Fibroblast of lung (primary cell): ENCODE results near the gene PCMT1.

Experiments used
- CTCF ChIP-seq, 2 donors: IDR thresholded peaks in 1 of 2; conservative IDR thresholded peaks in 1 of 2; 1 replicate in 1 of 2; 2 replicates in 1 of 2; pipeline ENCODE4 v1.5.1; 2011 to 2012; ENCODE audit warnings: low read length in 2 of 2, control low read depth in 1 of 2, inconsistent platforms in 1 of 2, low read depth in 1 of 2, mild to moderate bottlenecking in 1 of 2
- EZH2 ChIP-seq: IDR thresholded peaks from 2 replicates; pipeline ENCODE4 v1.5.1; 2012; ENCODE audit warnings: low read length, control low read depth, mild to moderate bottlenecking; ENCODE audit errors: missing control alignments

GRCh38 chr6:149727793-149728498 is 21.6 kb upstream of the PCMT1 start:
- TF ChIP-seq CTCF (conservative IDR thresholded peaks at IDR 0.05 in 1 of 2, IDR thresholded peaks at IDR 0.05 in 1 of 2; ENCODE audit: low read depth in 1 of 2, low read length in 2 of 2) (no peak), EZH2 (no peak)
